HAP-1 (cell line): ENCODE data around the gene GP1BB.

Source experiments
- DNase-seq, 2 experiments: peaks; one replicate each; pipeline ENCODE4 v3.0.0-alpha.2; 2016 to 2020; ENCODE audit warnings: low spot score in 2 of 2
- H3K27me3 ChIP-seq: fragments of 250-450 bp; sonication (Bioruptor Pico); 2 replicates; pipeline ENCODE4 v1.5.1; 2020; ENCODE audit warnings: low read depth, mild to moderate bottlenecking, moderate library complexity
- H3K36me3 ChIP-seq: fragments of 250-450 bp; sonication (Bioruptor Pico); replicated peaks from 2 replicates; pipeline ENCODE4 v1.5.1; 2020; ENCODE audit warnings: mild to moderate bottlenecking
- H3K4me1 ChIP-seq: fragments of 250-450 bp; sonication (Bioruptor Pico); 2 replicates; pipeline ENCODE4 v1.5.1; 2020; ENCODE audit warnings: mild to moderate bottlenecking
- H3K4me3 ChIP-seq: fragments of 250-450 bp; sonication (Bioruptor Pico); 2 replicates; pipeline ENCODE4 v1.5.1; 2020; ENCODE audit warnings: mild to moderate bottlenecking, moderate library complexity
- H3K9me3 ChIP-seq: fragments of 250-450 bp; sonication (Bioruptor Pico); 2 replicates; pipeline ENCODE4 v1.5.1; 2020; ENCODE audit warnings: mild to moderate bottlenecking, moderate library complexity
- in situ Hi-C: fragments of 300-500 bp; cut with MboI; formaldehyde crosslinking; loops from 3 replicates; pipeline ENCODE4 v1.14.3; 2020; ENCODE audit warnings: low sequenced_read_pairs, inconsistent platforms, mixed read lengths

GP1BB gene

DNA sequence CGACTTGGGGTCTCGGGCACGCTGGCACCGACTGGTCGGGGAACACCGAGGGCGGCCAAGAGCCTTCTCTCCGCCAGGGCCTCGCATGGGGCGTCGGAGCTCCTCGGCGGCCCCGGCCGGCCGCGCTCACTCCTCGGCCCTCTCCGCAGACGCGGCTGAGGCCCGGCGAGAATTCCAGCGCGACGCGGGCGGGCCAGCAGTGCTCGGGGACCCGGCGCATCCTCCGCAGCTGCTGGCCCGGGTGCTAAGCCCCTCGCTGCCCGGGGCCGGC lies 42.8 kb downstream of the GP1BB start:
- Histone ChIP-seq H3K4me3 (no peak overlapping the region), H3K9me3 (no peaks in the 10 kb centered on the region), H3K36me3 (peaks cover 38% of the 10 kb centered on the region), H3K4me1 (no peaks in the 10 kb centered on the region), H3K27me3 (no peaks in the 10 kb centered on the region)
- no peak for DNase-seq
- in situ Hi-C loops, result no loop called here

DNA sequence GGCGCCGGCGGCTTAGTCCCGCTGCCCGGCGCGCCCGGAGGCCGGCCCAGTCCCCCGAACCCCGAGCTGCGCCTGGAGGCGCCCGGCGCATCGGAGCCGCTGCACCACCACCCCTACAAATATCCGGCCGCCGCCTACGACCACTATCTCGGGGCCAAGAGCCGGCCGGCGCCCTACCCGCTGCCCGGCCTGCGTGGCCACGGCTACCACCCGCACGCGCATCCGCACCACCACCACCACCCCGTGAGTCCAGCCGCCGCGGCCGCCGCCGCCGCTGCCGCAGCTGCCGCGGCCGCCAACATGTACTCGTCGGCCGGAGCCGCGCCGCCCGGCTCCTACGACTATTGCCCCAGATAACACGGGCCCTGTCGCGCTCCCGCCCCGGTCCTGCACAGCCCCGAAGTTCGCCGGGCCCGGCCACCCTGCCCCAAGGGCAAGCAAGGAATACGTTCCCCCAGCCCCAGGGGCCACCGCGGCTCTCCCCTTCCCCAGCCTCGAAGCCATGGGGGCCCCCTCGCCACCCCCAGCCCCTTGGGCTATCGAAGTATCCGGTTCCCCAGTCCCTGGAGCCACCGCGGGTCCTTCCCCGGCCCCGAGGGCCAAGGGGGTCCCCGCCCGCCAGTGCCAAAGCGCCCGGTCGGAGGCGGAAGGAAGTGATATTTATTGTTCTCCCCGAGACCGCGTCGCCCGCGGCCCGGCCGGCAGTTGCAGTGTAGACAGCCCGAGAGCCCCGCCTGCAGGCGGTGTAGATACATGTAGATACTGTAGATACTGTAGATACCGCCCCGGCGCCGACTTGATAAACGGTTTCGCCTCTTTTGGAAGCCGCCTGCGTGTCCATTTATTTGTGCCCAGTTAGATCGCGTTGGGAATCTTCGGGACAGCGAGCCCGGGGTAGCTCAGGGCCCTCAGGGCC lies 43.4 kb downstream of the GP1BB start:
- H3K4me1 ChIP-seq, result no peaks in the 10 kb centered on the region
- peaks cover 38% of the 10 kb centered on the region for H3K36me3 ChIP-seq
- no peak overlapping the region for H3K4me3 ChIP-seq
- no peak for DNase-seq
- in situ Hi-C loops, result no loop called here
- H3K27me3 ChIP-seq, result no peaks in the 10 kb centered on the region
- H3K9me3 ChIP-seq, result no peaks in the 10 kb centered on the region

DNA sequence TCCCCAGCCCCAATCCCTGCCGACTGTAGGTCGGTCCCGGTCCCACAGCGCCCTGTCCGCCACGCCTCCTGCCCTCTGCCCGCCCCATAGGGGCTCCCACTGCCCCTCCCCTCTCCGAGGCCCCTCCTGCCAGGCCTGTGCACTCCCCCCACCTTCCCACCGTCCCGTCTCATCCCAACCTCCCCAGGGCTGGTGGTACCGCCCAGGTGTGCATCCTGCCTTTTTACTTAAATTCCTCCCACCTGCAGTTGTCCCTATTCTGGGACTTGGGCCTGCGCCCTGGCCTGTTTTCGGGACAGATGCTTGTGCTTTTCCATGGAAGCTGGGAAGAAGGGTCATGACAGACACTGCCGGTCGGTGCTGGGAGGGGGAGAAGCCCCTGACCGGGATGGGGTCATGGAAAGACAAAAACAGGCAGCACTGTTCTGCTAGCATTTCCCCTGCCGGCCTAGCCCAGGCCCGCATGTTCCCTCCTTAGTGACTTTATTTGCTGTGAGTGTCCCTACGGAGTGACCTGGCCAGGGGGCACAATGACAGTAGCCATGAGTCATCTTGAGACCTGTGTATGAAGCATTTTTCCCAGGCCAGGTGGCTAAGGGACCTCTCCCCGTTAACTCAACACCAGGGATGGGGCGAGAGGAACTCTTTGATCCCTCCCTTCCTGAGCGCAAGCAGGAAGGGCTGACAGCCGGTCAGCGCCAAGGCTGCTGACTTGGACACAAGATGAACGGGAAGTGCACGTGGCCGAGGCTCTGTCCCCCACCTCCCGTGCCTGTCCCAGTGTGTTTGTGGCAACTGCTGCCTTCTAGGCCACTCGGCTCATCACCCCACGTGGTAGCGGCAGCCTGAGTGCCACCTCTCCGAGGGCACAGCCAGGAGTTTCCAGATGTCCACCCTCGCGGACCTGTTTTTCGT lies 44.3 kb downstream of the GP1BB start:
- DNase-seq, result no peak
- H3K4me3 ChIP-seq, result no peak overlapping the region
- H3K36me3 ChIP-seq, result peaks cover 38% of the 10 kb centered on the region
- H3K4me1 ChIP-seq, result peaks cover 2% of the 10 kb centered on the region
- H3K27me3 ChIP-seq, result no peaks in the 10 kb centered on the region
- in situ Hi-C loops, result no loop called here
- no peaks in the 10 kb centered on the region for H3K9me3 ChIP-seq

DNA sequence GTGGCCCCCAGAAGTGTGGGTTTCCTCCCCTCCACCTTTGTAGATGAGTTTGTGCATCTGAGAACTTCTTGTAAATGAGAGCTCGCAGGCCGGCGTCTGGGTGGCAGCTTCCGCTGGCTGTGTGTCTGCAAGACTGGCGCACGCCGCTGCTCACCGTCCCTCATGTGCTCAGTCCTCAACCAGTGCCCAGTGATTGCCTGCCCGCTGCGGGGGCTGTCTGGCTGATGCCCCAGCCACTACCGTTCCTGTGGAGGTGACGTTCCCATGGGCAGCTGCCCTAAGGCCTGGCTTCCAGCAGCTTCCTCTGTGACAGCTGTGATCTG lies 46.0 kb downstream of the GP1BB start:
- H3K9me3 ChIP-seq, result no peaks in the 10 kb centered on the region
- peaks cover 27% of the 10 kb centered on the region for H3K36me3 ChIP-seq
- in situ Hi-C loops, result no loop called here
- peaks cover 6% of the 10 kb centered on the region for H3K4me1 ChIP-seq
- DNase-seq, result no peak
- H3K4me3 ChIP-seq, result no peak overlapping the region
- no peaks in the 10 kb centered on the region for H3K27me3 ChIP-seq

DNA sequence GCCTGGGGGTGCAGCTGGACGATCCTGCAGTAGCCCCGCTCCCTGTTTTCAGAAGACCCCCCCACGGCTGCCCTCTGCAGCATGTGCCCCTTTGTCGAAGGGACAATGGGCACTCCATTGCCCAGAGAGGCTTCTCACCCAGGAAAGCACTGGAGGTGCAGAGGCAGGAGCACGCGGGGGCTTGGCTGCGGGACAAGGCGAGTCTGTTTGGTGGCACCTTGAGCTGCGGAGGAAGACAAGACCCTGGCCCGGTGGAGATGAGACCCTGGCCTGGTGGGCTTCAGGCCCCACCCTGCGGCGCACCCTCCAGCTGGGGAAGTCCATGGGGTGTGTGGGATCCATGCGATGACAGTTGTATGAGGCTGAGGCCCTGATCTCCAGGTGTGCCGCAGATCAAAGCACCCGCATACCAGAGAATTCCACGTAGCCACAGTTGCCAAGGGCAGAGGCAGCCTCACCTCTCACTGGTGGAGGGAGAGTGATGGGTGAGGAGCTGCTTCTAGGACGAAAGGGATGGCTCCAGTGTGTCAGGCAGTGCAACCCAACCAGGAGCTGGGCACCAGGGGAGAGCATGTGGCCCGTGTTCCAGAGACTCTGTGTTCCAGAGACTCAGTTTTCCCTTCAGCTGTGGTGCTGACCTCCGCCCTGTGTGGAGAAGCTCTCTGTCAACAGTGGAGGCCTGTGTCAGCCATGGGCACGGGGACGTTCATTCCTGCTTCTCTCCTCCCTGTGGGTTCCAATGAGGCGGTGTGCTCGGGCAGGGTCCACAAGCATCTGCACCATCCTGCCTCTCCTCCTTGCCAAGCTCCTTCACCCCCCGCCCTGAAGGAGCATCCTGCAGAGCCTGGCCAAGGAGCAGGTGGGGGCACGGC lies 47.2 kb downstream of the GP1BB start:
- Histone ChIP-seq H3K27me3 (no peaks in the 10 kb centered on the region), H3K4me3 (no peak overlapping the region), H3K36me3 (peaks cover 15% of the 10 kb centered on the region), H3K4me1 (peaks cover 6% of the 10 kb centered on the region), H3K9me3 (no peaks in the 10 kb centered on the region)
- in situ Hi-C loops, result loop anchor here (10.0 kb wide), 1 partner anchor 64 kb away; no protein-coding TSS in a partner anchor
- no peak for DNase-seq

DNA sequence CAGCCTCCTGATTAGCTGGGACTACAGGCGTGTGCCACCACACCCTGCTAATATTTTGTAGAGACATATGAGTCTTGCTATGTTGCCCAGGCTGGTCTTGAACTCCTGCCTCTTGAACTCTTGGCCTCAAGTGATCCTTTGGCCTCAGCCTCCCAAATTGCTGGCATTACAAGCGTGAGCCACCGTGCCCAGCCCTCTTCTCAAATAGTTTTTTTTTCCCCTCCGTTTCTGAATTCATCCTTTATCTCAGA lies 49.0 kb downstream of the GP1BB start:
- in situ Hi-C loops, result loop anchor here (10.0 kb wide), 1 partner anchor 62 kb away; no protein-coding TSS in a partner anchor
- DNase-seq, result no peak
- Histone ChIP-seq H3K36me3 (peaks cover 10% of the 10 kb centered on the region), H3K4me3 (no peak overlapping the region), H3K9me3 (no peaks in the 10 kb centered on the region), H3K4me1 (peaks cover 6% of the 10 kb centered on the region), H3K27me3 (no peaks in the 10 kb centered on the region)

DNA sequence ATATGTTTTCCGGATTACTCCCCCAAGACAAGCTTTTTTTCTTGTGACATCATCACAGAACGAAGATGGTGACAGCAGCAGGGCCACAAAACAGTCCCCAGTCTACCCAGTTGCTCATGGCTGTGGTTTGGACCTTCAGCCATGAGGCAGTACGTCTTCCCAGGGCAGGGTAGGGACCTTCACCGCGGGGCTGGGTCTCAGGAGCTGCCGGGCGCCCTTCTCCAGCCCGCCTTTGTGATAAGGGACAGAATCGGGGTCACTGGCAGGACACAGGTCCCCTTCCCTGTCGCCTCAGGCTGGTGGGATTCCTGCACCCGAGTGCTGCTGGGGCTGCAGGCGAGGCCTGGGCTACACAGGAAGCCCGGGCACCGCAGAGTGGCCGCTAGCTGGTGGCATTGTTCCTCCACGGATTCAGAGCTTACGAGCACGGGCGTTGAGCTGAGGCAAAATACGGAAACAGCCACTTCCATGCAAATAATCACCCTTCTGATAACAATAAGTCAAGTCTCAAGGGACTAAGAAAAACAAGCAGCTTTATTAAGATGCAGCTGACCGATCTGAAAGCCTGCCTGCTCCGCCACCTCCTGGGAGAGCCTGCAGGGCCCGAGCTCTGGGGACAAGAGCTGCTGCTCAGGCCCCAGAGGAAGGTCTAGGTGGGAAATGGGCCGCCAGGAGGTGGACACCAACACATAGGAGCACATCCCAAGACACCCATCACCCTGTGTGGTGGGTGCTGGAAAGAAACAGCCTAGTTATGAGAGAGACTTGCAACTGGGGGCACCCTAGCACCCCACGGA lies 49.5 kb downstream of the GP1BB start:
- Histone ChIP-seq H3K36me3 (peaks cover 8% of the 10 kb centered on the region), H3K4me3 (no peak overlapping the region), H3K9me3 (no peaks in the 10 kb centered on the region), H3K27me3 (no peaks in the 10 kb centered on the region), H3K4me1 (peaks cover 6% of the 10 kb centered on the region)
- in situ Hi-C loops, result loop anchor here (10.0 kb wide), 1 partner anchor 62 kb away; no protein-coding TSS in a partner anchor
- DNase-seq, result peak; percentile 73 to 74

DNA sequence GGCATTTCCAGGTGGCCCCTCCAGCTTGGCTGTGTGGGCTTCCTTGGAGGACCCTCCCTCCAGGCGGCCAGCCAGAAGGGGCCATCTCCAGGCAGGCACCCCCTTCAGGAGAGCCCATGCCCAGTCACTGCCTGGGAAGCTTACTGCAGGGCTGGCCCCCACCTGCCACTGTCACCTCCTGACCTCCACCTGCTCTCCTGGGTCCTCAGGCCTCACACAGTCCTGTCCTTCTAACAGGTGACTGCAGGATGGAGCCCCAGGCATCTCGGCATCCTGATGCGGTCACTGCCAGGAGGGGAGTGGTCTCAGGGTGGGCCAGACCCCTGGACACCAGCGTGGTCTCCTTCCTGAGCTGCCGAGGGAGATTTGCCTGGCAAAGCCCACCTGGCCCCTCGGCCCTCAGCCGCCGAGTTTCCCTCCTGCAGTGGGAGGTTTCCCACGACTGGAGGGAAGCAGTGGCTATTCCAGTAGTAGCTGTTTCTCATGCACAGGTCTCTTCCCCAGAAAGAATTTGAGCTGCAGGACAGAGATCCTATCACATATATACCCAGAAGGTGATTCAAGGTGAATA lies 50.2 kb downstream of the GP1BB start:
- in situ Hi-C loops, result loop anchor here (10.0 kb wide), 1 partner anchor 61 kb away; no protein-coding TSS in a partner anchor
- Histone ChIP-seq H3K4me3 (no peak overlapping the region), H3K4me1 (peaks cover 6% of the 10 kb centered on the region), H3K36me3 (peaks cover 1% of the 10 kb centered on the region; the same call in 1 of the 2 replicates), H3K27me3 (no peaks in the 10 kb centered on the region), H3K9me3 (no peaks in the 10 kb centered on the region)
- no peak for DNase-seq
